CD4-positive, alpha-beta T cell treated with Interleukin-15 for 4 hours (primary cell): Measurements from ENCODE around the gene MET.
"Not testable (repeated sequence)": the region's sequence is repeated elsewhere in the genome, so short reads cannot be mapped to it uniquely, and the experiment has no call there.

Source experiments
- DNase-seq: peaks from one replicate; pipeline ENCODE4 v3.0.0-alpha.2; 2020; ENCODE audit warnings: low spot score

The MET gene

DNA sequence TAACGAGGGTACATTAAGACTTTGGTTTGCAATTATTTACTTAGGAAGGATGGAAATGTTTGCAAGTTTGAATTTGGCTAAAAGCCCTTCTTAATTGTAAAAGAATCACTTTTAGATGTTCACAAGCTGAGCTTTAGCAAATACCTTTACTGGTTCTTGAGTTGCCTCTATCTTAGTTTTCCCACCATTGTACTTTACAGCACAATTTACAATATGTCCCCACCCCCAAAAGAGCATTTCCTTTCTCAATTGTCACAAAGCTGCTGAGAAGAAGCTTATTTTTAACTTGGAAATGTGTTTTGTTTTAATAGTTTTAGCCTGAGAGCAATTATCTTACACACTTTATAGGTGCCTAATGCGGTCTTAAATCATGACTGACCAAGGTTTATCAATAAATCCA is 81.1 kb downstream of the MET start:
- no peak for DNase-seq

GRCh38 chr7:116754186-116754585 is 82.2 kb downstream of the MET start:
- no peak for DNase-seq

GRCh38 chr7:116757283-116757682 is 85.3 kb downstream of the MET start:
- no peak for DNase-seq

- not testable (repeated sequence) for DNase-seq
These were observed 87.6 kb downstream of the MET start for GRCh38 chr7:116759642-116760041.

DNA sequence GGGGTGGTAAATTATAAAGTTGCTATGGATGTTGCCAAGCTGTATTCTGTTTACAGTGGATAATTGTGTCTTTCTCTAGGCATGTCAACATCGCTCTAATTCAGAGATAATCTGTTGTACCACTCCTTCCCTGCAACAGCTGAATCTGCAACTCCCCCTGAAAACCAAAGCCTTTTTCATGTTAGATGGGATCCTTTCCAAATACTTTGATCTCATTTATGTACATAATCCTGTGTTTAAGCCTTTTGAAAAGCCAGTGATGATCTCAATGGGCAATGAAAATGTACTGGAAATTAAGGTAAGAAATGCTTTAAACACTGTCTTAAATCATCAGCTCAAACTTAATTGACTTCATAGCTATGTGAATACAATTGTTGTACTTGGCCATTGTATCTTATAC is 91.0 kb downstream of the MET start:
- no peak for DNase-seq

- DNase-seq: no peak
These were observed 91.7 kb downstream of the MET start for GRCh38 chr7:116763647-116764046.

DNA sequence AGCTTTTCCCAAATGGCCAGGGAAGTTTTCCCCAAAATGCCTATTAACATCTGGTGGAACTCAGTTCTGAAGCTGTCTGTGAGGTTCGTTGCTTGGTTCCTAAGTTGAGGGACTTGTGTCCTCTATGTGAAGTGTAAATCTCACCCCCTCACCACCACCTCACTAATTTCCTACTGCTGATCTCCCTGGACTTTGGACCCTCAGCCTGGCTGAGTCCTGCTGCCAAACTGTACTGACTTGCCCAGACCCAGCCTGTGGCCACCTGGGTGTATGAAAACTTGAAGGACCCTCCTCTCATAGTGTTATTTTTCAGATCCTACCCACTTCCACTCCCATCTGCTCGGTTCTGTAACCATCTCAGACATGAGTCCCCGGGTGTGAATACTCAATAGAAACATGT is 94.9 kb downstream of the MET start:
- DNase-seq: no peak

GRCh38 chr7:116769546-116769945 is 97.5 kb downstream of the MET start:
- no peak for DNase-seq

DNA sequence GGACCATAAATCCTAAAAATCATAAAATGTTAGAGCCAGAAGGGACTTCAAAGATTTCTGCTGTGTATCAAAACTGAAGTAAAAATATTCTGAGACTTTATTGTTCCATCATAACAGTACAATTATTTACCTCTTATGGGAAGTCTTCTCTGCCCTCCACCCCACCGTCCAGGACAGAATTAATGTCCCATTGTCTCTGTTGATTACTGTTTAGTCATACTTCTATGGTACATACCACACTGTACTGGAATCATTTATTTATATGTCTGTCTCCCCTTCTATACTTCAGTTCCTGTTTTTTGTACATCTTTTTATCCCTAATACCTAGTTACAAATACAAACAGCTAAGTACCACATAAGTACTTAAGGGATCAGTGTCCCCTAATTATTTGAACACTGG is 98.9 kb downstream of the MET start:
- no peak for DNase-seq

GRCh38 chr7:116771640-116772039 is 99.6 kb downstream of the MET start:
- DNase-seq: no peak

GRCh38 chr7:116772423-116772863 is 100.4 kb downstream of the MET start:
- no peak for DNase-seq

DNA sequence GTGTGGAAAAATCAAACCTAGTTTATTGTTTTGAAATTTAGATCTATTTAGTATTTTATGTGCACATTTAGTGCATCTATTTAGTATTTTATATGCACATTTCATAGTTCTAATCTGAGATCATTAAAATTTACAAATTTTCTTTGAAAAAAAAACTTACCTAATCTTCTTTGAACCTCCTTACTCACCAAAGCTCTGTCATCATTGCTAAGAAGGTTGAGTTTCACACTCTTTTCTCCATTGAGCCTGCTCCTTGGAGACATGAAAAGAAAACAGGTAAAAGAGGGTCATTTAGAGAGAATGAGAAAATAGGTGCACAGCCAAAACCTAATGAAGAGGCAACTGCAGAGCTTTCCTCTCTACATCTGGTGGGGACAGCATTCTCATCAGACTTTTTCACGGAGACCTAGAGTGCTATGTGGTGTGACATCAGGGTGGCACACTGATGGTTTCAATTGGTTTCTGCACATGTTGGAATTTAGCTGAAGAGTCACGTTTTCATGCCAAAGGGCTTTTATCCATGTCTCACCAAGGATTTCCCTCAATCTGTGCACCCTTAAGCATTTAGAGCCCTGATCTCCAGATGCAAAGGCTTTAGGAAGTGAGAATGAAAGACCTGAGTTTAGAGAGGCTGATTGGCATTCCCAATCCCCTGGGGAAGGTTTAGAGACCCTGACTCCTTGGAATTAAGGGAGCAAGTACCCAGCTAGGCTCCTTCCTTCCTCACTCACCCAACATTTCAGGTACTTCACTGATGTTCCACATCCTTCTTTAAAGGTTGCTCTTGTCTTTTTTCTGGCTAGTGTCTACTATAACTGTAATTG is 101.1 kb downstream of the MET start:
- DNase-seq: no peak

- no peak for DNase-seq
These were observed 104.0 kb downstream of the MET start for GRCh38 chr7:116776046-116776445.

DNA sequence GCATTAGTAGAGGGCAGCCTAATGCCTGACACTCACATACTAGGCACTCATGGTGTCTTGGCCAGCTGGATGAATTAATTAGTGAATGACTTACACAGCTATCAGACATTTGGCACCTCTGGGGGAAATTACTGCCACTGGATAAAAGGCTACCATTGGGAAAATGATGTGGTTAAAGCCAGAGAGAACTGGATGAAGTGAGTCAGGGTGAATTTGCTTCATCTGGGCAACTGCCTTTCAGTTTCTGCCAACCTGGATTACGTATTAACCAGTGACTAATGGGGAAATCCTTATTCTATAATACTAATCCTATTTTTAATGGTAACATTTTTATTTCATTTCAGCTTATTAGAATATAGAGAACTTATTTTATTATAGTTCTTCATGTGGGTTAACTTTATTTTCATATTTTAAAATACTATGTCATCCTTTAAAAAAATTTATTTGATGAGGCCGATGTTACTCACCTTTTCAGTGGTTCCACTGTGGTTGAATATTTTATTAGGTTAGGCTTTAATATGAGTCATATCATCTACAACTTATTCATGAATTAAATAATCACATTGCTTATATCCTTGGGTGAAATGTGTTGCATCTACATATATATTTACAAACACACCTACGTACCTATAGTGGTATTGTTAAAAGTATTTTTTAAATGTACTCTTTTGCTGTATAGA is 104.8 kb downstream of the MET start:
- DNase-seq: no peak

DNA sequence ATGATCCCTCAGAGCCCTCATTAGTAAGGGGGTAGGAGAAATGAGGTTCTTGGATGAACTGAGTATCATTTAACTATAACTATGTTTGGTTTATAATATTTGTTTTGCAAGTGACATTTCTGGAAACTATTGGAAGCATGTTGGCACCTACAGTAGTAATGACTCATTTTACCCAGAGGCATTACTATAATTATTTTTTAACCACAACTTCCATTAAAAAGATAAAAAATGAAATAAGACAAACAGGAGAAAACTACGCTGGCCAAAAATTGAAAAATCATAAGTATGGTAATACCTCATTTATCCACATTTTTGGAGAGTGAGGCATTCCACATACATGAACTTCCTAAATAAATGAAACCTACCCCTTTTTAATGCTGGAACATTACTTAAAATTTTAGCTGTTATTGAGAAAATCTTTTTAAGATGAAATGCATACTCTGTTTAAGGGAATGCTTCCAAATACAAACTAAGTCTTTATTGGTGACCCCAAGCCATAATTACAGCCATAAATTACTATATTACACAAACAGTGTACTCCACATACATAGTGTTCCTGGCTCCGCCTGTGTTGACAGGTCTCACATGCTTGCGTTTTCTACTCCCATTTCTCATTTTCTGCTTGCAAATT is 105.8 kb downstream of the MET start:
- no peak for DNase-seq

DNA sequence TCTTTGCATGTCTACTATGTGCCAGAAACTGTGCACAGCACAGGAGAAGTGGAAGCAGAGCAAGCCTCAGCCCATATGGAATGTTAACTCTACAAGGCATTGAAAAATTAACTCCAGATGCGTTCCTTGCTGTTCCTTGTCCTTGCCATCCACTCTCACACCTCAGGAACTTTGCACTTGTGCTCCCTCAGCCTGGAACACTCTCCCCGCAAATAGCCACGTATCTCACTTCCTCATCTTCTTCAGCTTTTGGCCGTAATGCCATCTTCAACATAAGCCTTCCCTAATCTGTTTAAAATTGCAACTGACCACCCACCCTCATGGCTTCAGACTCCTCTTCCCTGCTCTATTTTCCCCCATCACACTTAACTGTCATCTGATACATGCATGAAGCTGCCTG is 107.2 kb downstream of the MET start:
- DNase-seq: no peak

GRCh38 chr7:116779931-116780330 is 107.9 kb downstream of the MET start:
- no peak for DNase-seq

DNA sequence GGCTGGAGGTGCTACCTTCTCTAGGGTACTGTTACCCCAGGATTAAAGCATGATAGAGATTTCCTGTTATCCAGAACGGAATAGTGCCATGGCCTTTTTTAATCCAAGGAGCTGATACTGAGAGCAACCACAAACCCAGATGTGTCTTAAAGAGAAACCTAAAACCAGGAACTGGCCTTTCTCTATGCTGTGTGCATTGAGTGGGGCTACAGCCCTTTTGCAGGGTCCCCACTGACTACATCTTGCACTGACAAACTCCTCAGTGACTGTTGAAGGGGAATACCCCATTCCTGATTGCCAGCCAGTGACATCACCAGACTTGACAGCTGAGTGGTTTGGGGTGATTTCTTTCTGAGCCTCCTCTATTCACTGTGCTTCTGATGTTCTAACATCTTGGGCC is 108.5 kb downstream of the MET start:
- DNase-seq: no peak

DNA sequence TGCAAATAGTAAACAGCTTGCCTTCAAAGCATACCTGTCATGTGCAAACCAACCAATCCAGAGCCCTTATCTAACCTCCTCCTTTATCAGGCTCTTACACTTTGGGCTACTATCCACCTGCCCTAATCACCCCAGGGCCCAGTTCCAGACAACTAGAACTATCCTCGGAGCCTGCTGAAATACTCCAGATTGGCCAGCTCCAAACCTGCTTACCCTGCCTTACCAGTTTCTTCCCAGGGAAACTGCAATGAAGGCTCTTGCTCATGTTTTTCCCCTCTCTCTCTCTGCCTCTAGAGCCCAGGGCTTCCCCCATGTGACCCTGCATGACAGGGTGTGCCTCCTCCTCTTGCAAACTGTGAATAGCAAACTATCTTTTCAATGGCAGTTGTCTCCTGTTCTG is 109.0 kb downstream of the MET start:
- no peak for DNase-seq

DNA sequence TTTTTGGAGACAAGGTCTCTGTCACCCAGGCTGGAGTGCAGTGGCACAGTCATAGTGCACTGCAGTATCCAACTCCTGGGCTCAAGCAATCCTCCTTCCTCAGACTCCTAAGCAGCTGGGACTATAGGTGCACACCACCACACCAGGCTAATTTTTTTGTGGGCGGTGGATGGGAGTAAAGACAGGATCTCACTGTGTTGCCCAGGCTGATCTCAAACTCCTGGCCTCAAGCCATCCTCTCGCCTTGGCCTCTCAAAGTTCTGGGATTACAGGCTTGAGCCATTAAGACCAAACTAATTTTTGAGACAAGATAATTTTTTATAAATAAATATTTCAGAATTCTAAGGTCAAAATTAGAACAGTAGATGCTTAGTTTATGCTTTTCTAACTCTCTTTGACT is 109.6 kb downstream of the MET start:
- no peak for DNase-seq

GRCh38 chr7:116782177-116782711 is 110.2 kb downstream of the MET start:
- DNase-seq: no peak

DNA sequence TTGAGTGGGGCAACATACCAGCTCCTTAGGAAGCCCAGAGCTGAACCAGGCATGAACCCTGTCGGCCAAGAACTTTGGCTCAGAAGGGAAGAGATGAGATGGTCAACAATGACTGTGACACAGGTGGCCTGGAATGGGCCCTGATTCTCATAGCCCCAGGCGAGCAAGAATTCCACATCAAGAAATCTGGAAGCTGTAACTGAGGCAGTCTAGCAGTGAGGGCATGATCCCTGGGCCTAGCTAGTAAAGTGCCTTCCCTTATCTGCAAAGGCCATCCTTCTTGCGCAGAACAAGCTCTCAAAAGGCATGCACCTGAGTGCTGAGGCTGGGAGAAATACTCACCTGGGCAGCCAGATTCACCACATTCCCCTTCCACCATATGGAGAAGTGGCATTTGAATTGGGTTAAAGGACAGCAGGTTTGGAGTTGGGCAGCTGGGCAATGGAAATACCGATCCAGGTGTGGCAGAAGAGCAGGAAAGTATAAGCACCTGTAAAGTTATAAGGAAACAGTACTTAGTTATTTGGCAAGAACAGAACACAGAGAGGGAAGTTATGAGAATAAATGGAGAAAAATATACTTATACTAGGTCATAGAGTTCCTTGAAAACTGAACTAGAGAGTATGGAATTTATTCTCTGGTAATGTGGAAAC is 111.8 kb downstream of the MET start:
- no peak for DNase-seq
